ENCODE results near the gene FAIM2. TPM values are rescaled to one million over a fixed set of nuclear protein-coding genes. Genes with fewer than 3 reads are reported as not detected.

FAIM2 gene
- total RNA-seq = under 1 TPM; 0.17 to 0.42 TPM

DNA sequence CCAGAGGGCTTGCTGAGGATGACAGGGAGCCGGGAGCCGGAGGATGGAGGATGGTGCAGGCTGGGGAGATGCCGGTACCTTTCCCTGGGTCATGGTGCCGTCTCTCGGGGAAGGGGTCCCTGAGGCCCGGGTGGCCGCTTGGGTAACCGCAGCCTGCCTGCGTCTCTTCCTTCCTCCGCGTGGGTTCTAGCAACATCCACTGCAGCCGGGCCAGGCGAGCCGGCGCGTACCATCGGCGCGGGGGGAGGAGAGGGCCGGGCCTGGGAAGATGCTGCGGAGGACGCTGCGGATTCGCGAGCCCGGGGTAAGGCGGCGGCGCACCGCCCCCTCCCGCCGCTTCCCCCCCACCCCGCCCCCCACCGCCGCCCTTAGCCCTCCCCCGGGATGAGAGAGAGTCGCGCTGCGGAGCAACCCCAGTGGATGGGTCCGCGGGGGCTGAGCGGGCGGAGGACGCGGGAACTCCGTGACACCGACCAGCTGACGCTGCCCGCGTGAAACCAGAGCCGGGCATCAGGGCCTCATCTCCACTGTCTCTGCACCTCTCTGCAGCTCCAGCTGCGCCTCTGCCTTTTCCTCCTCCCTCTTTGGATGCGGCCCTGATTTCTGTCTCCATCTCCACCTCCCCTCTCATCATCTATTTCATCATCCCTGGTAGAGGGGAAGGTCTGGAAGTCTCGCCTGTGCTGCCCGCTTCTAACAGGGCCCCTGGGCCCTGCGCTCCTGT, at the start of gene FAIM2:
TSS of gene FAIM2 (minus strand) at position 201 of the 724 bp plus-strand sequence. CDS start at position 93, 108 bp downstream.
- Mint-ChIP-seq H3K27ac (no peak within 1 kb of the TSS), H3K9me3 (no peaks in the 10 kb centered on the region), H3K36me3 (ENCODE audit: low read depth) (no peaks in the 10 kb centered on the region), H3K4me3 (peak within 1 kb of the TSS; percentile 74), H3K27me3 (ENCODE audit: low read depth) (no peaks in the 10 kb centered on the region), H3K4me1 (ENCODE audit: low read depth) (peaks cover 9% of the 10 kb centered on the region)
- peak; percentile 56 for DNase-seq
- intact Hi-C loops (cut with micrococcal nuclease) = no loop called here
- CTCF ChIA-PET = interaction anchor here (1.1 kb wide), 1 partner anchor 36 kb away, joined by 3 read pairs; no protein-coding TSS in a partner anchor

DNA sequence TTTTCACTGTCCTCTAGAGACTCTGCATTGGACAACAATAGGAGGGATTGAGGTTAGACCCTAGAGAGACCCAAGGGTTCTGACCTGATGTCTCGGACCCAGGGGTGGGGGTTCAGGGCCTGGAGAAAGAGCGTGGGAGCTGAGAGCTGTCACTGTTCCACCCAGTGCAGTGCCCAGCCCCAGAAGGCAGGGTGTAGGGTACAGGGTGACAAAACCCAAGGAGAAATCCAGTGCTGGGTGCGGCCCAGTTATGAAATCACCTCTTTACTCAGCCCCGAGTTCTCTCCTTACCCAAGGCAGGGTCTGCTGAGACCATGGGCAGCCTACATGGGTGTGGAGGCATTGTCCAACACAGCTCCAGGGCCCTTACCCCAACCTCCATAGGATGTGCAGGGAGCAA, 49.5 kb upstream of the FAIM2 start:
- CTCF ChIA-PET = interaction anchor here (0.8 kb wide), 1 partner anchor 20 kb away, joined by 3 read pairs; no protein-coding TSS in a partner anchor
- Mint-ChIP-seq H3K27me3 (ENCODE audit: low read depth) (peaks cover 40% of the 10 kb centered on the region), H3K27ac (no peak overlapping the region), H3K9me3 (no peaks in the 10 kb centered on the region), H3K36me3 (ENCODE audit: low read depth) (no peaks in the 10 kb centered on the region), H3K4me1 (ENCODE audit: low read depth) (no peaks in the 10 kb centered on the region), H3K4me3 (no peak overlapping the region)
- no peak for DNase-seq
- intact Hi-C loops (cut with micrococcal nuclease) = no loop called here

DNA sequence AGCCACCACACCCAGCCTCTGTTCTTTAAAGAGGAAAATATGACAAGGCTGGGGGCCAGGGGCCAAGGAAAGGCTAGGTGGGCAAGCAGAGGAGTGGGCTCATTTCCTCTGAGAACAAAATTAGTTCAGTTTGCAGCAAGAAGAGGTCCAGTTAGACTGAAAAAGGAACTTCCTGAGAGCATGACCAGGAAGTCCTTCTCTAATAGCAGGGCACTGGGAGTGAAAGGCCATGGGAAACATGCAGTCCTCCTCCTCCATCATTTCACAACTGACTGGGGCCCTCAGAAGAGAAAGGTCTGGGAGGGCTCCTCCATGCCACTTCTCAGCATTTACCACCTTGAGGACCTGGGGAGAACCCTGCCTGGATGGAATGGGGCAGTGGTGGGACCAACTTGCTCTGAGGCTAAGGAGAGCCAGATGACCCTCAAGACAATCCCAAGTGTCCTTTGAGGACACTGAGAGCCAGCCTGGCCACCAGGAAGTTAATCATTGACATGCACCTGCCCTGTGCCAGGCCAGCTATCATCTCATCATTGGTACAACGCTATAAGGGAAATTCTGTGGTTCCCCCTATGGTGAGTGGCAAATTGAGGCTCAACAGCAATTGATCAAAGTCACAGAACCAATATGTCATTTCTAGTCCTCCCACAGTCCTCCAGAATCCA, 48.8 kb upstream of the FAIM2 start:
- Mint-ChIP-seq H3K36me3 (ENCODE audit: low read depth) (no peaks in the 10 kb centered on the region), H3K4me1 (ENCODE audit: low read depth) (no peaks in the 10 kb centered on the region), H3K27me3 (ENCODE audit: low read depth) (peaks cover 36% of the 10 kb centered on the region), H3K4me3 (no peak overlapping the region), H3K9me3 (no peaks in the 10 kb centered on the region), H3K27ac (no peak overlapping the region)
- CTCF ChIA-PET = no interaction called here
- intact Hi-C loops (cut with micrococcal nuclease) = no loop called here
- no peak for DNase-seq

DNA sequence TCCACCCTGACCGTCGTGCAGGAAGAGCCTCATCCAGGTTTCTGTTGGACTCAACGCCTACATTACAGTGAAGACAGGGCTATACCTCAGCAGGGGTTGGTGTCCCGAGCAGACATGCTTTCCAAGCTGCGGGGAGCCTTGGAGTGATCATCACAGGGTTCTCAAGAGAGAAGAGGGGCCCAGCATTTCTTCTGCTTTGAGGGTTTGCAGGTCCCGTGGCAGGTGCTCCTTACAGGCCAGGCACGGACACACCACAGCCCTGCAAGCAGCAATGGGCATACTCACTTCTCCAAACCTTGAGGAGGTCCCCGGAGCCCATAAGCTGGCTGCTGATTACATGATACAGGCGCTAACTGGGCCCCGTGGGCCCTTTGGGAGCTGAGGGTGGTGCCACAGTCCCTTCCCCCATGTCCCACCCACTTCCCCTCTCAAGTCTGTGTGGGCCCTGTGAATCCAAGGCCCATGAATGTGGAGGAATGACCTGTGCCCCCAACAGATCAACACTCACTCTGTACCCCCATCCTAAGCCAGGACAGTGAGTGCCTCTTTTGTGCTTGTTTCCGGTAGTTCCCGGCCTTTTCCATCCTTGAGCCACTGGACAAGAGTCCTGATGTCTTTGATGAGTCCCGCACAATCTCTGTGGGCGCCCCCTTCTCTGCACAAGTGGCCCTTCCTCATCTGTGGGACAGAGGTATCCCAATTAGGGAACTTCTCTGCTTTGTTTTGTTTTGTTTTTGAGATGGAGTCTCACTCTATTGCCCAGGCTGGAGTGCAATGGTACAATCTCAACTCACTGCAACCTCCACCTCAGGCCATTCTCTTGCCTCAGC, 47.9 kb upstream of the FAIM2 start:
- Mint-ChIP-seq H3K36me3 (ENCODE audit: low read depth) (no peaks in the 10 kb centered on the region), H3K9me3 (no peaks in the 10 kb centered on the region), H3K27ac (no peak overlapping the region), H3K4me3 (no peak overlapping the region), H3K4me1 (ENCODE audit: low read depth) (no peaks in the 10 kb centered on the region), H3K27me3 (ENCODE audit: low read depth) (peaks cover 28% of the 10 kb centered on the region)
- no peak for DNase-seq
- CTCF ChIA-PET = no interaction called here
- intact Hi-C loops (cut with micrococcal nuclease) = no loop called here

DNA sequence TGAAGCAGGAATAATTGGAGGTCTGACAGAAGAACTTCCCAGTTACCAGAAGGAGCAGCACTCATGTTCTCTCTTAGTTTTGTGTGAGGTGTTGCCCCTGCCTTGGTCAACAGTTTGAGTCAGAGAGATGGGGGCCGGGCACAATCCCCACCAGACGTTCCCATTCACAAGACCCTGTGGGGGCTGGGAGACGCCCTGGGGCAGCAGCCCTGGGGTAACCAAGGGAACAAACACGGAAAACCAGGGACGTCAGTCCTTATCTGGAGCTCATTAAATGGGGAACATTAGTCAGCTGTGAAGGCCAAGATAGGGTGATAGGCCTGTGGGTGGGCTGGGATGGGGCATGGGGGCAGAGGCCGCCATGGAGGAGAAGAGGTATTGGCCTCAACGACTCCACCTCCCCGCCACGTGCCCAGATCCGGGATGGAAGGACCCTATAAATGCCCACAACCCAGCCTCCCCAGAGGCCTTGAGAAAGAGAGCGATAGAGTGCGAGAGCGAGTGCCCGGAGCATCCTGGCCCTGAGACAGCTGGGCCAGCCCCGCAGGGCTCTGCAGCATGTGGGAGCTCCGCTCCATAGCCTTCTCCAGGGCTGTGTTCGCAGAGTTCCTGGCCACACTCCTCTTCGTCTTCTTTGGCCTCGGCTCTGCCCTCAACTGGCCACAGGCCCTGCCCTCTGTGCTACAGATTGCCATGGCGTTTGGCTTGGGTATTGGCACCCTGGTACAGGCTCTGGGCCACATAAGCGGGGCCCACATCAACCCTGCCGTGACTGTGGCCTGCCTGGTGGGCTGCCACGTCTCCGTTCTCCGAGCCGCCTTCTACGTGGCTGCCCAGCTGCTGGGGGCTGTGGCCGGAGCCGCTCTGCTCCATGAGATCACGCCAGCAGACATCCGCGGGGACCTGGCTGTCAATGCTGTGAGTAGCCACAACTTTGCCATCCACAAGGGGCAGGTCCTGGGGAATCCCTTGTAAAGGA, 46.9 kb upstream of the FAIM2 start, which contains the start of gene AQP2:
TSS of gene AQP2 (plus strand) at position 465 of the 979 bp plus-strand sequence. CDS start at position 559, 94 bp downstream.
- intact Hi-C loops (cut with micrococcal nuclease) = no loop called here
- DNase-seq = no peak
- Mint-ChIP-seq H3K4me3 (no peak within 1 kb of the TSS), H3K27ac (no peak within 1 kb of the TSS), H3K36me3 (ENCODE audit: low read depth) (no peaks in the 10 kb centered on the region), H3K9me3 (no peaks in the 10 kb centered on the region), H3K4me1 (ENCODE audit: low read depth) (peaks cover 6% of the 10 kb centered on the region), H3K27me3 (ENCODE audit: low read depth) (peaks cover 22% of the 10 kb centered on the region)
- CTCF ChIA-PET = interaction anchor here (6.3 kb wide), 1 partner anchor 16 kb away, joined by 65 read pairs; no protein-coding TSS in a partner anchor

DNA sequence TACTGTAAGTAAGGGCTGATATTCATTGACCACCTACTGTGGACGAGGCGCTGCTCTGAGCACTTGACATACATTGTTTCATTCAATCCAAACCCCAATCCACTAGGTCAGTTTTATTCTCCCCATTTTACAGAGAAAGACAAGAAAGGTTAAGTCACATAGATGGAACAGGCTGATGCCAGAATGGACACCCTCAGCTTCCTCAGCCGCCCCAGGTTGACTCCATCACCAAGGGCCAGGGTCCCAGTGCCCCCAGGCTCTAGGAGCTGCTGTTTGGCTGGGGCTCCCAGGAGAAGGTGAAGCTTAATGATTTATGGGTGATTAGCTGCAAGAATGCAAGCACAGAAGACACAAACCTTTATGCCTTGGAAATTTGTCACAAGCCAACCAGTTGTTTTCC, 46.2 kb upstream of the FAIM2 start:
- Mint-ChIP-seq H3K36me3 (ENCODE audit: low read depth) (no peaks in the 10 kb centered on the region), H3K27me3 (ENCODE audit: low read depth) (peaks cover 20% of the 10 kb centered on the region), H3K27ac (no peak overlapping the region), H3K4me1 (ENCODE audit: low read depth) (peaks cover 12% of the 10 kb centered on the region), H3K9me3 (no peaks in the 10 kb centered on the region), H3K4me3 (no peak overlapping the region)
- CTCF ChIA-PET = interaction anchor here (6.3 kb wide), 1 partner anchor 17 kb away, joined by 65 read pairs; no protein-coding TSS in a partner anchor
- DNase-seq = no peak
- intact Hi-C loops (cut with micrococcal nuclease) = no loop called here

DNA sequence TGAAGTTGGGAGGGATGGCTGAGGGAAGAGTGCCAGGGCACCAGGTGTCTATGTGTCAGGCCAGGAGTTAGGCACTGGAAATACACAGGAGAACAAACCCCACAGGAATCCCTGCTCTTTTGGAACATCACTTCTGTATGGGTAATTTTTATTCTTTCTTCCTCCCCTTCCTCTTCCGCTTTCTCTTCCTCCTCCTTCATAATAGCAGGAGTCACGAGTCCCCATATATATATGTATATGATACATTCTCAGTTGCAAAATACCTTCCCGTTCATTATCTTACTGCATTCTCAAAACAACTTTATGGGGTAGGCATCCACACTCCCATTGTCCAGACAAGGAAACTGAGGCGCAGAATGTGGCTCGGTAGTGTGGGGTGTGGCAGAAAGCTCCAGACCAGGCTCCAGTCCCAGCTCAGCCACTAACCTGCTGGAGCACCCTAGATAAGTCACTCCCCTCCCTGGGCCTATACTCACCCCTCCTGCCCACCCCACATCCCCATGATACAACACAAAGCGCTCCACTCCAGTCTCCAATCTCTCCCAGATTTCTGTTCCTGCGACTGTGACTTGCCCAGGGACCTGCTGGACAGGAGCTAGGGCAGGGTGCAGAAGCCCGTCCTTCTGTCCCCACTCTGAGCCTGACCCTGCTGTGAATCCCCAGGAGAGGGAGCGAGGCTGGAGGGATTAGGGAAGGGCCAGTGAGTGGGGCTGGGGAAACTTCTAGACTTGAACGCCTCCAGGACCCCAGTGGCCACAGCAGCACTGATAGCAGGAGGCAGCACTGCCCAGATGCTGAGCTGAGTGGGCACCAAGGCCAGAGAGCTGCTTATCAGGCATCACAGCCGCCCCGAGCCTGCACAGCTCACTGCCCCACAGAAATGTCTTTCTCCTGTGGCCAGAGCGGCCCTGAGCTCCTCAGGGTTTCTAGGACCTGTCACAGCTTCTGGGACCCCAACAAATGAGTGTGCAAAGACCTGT, 45.5 kb upstream of the FAIM2 start:
- H3K4me1 Mint-ChIP-seq (ENCODE audit: low read depth) = peaks cover 16% of the 10 kb centered on the region
- no peak overlapping the region for H3K27ac Mint-ChIP-seq
- H3K36me3 Mint-ChIP-seq (ENCODE audit: low read depth) = no peaks in the 10 kb centered on the region
- DNase-seq = no peak
- H3K4me3 Mint-ChIP-seq = no peak overlapping the region
- CTCF ChIA-PET = interaction anchor here (0.6 to 6.3 kb wide), 2 partner anchors 17 to 36 kb away, joined by 3 to 65 read pairs; no protein-coding TSS in a partner anchor
- no peaks in the 10 kb centered on the region for H3K9me3 Mint-ChIP-seq
- intact Hi-C loops (cut with micrococcal nuclease) = no loop called here
- peaks cover 13% of the 10 kb centered on the region for H3K27me3 Mint-ChIP-seq (ENCODE audit: low read depth)

DNA sequence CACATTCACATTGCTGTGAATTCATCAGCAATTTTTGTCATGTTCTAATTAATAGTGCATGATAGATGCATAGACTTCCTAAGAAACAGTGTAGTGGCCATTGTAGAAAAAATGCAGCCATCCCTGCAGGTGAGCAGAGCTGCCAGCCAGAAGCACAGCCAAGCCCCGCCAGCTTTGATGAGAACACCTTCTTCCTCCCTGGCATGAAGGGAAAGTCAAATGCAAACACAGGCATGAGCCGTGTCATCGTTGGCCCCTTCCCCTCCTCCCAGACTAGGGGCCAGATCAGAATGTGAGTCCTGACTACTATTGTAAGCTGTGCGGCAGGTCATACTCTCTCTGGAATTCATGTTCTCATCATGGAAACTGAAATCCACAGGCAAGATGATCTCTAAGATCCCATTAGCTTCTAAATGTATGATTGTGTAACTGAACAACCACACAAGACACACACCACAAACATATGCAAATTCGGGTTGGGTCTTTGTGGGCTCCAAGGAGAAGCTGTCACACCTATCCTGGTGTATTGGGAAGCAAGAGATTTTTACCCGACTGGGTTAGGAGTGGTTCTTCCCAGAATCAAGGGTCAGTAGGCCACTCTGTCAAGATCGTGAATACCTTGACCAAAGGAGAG, 44.0 kb upstream of the FAIM2 start:
- Mint-ChIP-seq H3K4me3 (no peak overlapping the region), H3K4me1 (ENCODE audit: low read depth) (peaks cover 16% of the 10 kb centered on the region), H3K27me3 (ENCODE audit: low read depth) (no peaks in the 10 kb centered on the region), H3K27ac (no peak overlapping the region), H3K9me3 (no peaks in the 10 kb centered on the region), H3K36me3 (ENCODE audit: low read depth) (no peaks in the 10 kb centered on the region)
- CTCF ChIA-PET = interaction anchor here (0.7 to 6.3 kb wide), 6 partner anchors 11 to 225 kb away, joined by 4 to 65 read pairs (median 5); no protein-coding TSS in a partner anchor
- no peak for DNase-seq
- intact Hi-C loops (cut with micrococcal nuclease) = no loop called here

DNA sequence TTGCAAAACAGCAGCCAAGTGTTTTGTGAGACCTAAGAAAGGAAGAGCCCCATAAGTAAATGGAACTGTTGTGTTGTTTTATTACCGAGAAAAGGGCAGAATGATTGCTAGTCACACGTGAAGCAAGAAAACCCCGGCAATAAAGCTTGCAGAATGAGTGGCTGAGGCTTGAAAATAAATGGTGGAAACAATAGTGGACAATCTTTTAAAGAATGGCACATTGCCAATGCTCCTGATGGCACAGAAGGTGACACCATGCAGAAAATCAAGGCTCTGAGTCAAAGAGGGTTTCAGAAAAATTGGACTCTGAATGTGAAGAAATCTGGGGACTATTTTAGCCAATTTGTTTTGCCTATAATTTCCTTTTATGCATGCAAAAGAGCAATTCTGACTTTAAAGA, 42.8 kb upstream of the FAIM2 start:
- Mint-ChIP-seq H3K27me3 (ENCODE audit: low read depth) (no peaks in the 10 kb centered on the region), H3K4me3 (no peak overlapping the region), H3K9me3 (no peaks in the 10 kb centered on the region), H3K4me1 (ENCODE audit: low read depth) (peaks cover 16% of the 10 kb centered on the region), H3K36me3 (ENCODE audit: low read depth) (no peaks in the 10 kb centered on the region), H3K27ac (peak overlapping the region; percentile 25)
- no peak for DNase-seq
- intact Hi-C loops (cut with micrococcal nuclease) = no loop called here
- CTCF ChIA-PET = interaction anchor here (0.6 to 6.3 kb wide), 27 partner anchors 8 to 272 kb away, joined by 3 to 65 read pairs (median 5); partner anchors contain the start of genes AQP5, COX14 and SMARCD1

DNA sequence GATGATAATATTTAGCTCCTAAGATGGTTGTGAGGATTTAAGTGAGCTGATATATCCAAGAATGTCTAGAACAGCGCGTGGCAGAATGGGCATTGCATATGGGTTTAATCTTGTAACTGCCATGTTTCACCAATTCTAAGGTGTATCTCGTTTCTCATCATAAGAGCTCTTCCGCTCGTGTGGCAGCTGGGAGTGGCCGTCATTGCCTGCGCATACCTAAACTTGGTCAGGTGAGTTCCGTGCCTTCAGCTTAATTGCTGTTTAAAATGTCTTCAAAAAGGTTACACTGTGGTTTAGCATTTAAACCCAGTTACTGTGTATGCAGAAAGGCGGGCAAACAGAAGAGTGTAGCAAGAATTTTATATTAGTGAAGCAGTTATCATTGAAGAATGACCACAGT, 42.4 kb upstream of the FAIM2 start:
- H3K4me3 Mint-ChIP-seq = no peak overlapping the region
- CTCF ChIA-PET = interaction anchor here (0.7 to 6.3 kb wide), 36 partner anchors 9 to 272 kb away, joined by 3 to 65 read pairs (median 4); partner anchors contain the start of genes AQP5, COX14 and SMARCD1
- intact Hi-C loops (cut with micrococcal nuclease) = no loop called here
- peaks cover 16% of the 10 kb centered on the region for H3K4me1 Mint-ChIP-seq (ENCODE audit: low read depth)
- DNase-seq = no peak
- H3K9me3 Mint-ChIP-seq = no peaks in the 10 kb centered on the region
- no peaks in the 10 kb centered on the region for H3K27me3 Mint-ChIP-seq (ENCODE audit: low read depth)
- no peaks in the 10 kb centered on the region for H3K36me3 Mint-ChIP-seq (ENCODE audit: low read depth)
- H3K27ac Mint-ChIP-seq = peak overlapping the region; percentile 25

Data from activated naive CD4-positive, alpha-beta T cell treated with anti-CD3 and anti-CD28 coated beads for 36 hours (primary cell).